Trophoblast cell (in vitro differentiated cells and primary cell): ENCODE data around the gene RNF130.

Experiments
- DNase-seq, 2 donors: peaks; one replicate each; pipeline ENCODE4 v3.0.0-alpha.2; 2016
- H2AFZ ChIP-seq: 2 replicates; pipeline ENCODE4 v1.6.1; 2013; ENCODE audit warnings: low read length, moderate library complexity, mild to moderate bottlenecking; ENCODE audit not compliant: insufficient read depth, poor library complexity
- H2AK5ac ChIP-seq: 2 replicates; pipeline ENCODE4 v1.6.1; 2013; ENCODE audit warnings: mild to moderate bottlenecking, low read length
- H2BK120ac ChIP-seq: 2 replicates; pipeline ENCODE4 v1.6.1; 2013; ENCODE audit warnings: low read length, mild to moderate bottlenecking, moderate library complexity; ENCODE audit not compliant: insufficient read depth, poor library complexity
- H2BK12ac ChIP-seq: 2 replicates; pipeline ENCODE4 v1.6.1; 2013; ENCODE audit warnings: mild to moderate bottlenecking, low read length, moderate library complexity
- H2BK5ac ChIP-seq: 2 replicates; pipeline ENCODE4 v1.6.1; 2013; ENCODE audit warnings: low read length, low read depth, moderate library complexity, mild to moderate bottlenecking; ENCODE audit not compliant: poor library complexity
- H3K14ac ChIP-seq: 2 replicates; pipeline ENCODE4 v1.6.1; 2013; ENCODE audit warnings: mild to moderate bottlenecking, low read length
- H3K18ac ChIP-seq: 2 replicates; pipeline ENCODE4 v1.6.1; 2013; ENCODE audit warnings: mild to moderate bottlenecking, low read length
- H3K23ac ChIP-seq: 2 replicates; pipeline ENCODE4 v1.6.1; 2013; ENCODE audit warnings: low read length
- H3K27ac ChIP-seq: 2 replicates; pipeline ENCODE4 v1.5.1; 2013; ENCODE audit warnings: low read depth, mild to moderate bottlenecking, inconsistent platforms, low read length, moderate library complexity
- H3K27me3 ChIP-seq: 2 replicates; pipeline ENCODE4 v1.6.1; 2013; ENCODE audit warnings: inconsistent platforms, mild to moderate bottlenecking, low read length, moderate library complexity; ENCODE audit not compliant: insufficient read depth
- H3K36me3 ChIP-seq, 2 experiments: 1 replicate in 1 of 2; 2 replicates in 1 of 2; pipeline ENCODE4 v1.6.1; 2013; ENCODE audit warnings: low read length in 2 of 2, mild to moderate bottlenecking in 2 of 2, moderate library complexity in 1 of 2; ENCODE audit not compliant: insufficient read depth in 2 of 2, control insufficient read depth in 1 of 2
- H3K4ac ChIP-seq: 2 replicates; pipeline ENCODE4 v1.6.1; 2013; ENCODE audit warnings: low read depth, mild to moderate bottlenecking, low read length, moderate library complexity
- H3K4me1 ChIP-seq, 2 experiments: 1 replicate in 1 of 2; 2 replicates in 1 of 2; pipeline ENCODE4 v1.6.1; 2013; ENCODE audit warnings: low read length in 2 of 2, mild to moderate bottlenecking in 2 of 2, moderate library complexity in 1 of 2; ENCODE audit not compliant: insufficient read depth in 2 of 2, control insufficient read depth in 1 of 2
- H3K4me2 ChIP-seq: 2 replicates; pipeline ENCODE4 v1.6.1; 2013; ENCODE audit warnings: inconsistent platforms, mild to moderate bottlenecking, low read length, moderate library complexity
- H3K4me3 ChIP-seq: 2 replicates; pipeline ENCODE4 v1.5.1; 2013; ENCODE audit warnings: mild to moderate bottlenecking, low read depth, low read length, inconsistent platforms
- H3K79me1 ChIP-seq: one replicate; pipeline ENCODE4 v1.6.1; 2013; ENCODE audit warnings: low read length
- H3K79me2 ChIP-seq: 2 replicates; pipeline ENCODE4 v1.6.1; 2013; ENCODE audit warnings: low read length, mild to moderate bottlenecking; ENCODE audit not compliant: control insufficient read depth, insufficient read depth, poor library complexity
- H3K9ac ChIP-seq: 2 replicates; pipeline ENCODE4 v1.6.1; 2013; ENCODE audit warnings: mild to moderate bottlenecking, low read length
- H3K9me3 ChIP-seq: 2 replicates; pipeline ENCODE4 v1.6.1; 2013; ENCODE audit warnings: low read depth, mild to moderate bottlenecking, control low read depth, inconsistent platforms, low read length; ENCODE audit not compliant: insufficient read depth
- H4K12ac ChIP-seq: 2 replicates; pipeline ENCODE4 v1.6.1; 2013; ENCODE audit warnings: low read depth, mild to moderate bottlenecking, low read length, moderate library complexity
- H4K8ac ChIP-seq: 2 replicates; pipeline ENCODE4 v1.6.1; 2013; ENCODE audit warnings: low read depth, mild to moderate bottlenecking, low read length, moderate library complexity
- H4K91ac ChIP-seq: one replicate; pipeline ENCODE4 v1.6.1; 2013; ENCODE audit warnings: low read depth, mild to moderate bottlenecking, low read length, moderate library complexity
- WGBS: extraction: QIAGEN DNeasy Blood & Tissue Kit; methylation state at CpG from one replicate; pipeline ENCODE4 v1.1.7; 2013; ENCODE audit warnings: missing lambda C conversion rate; ENCODE audit not compliant: insufficient read length, insufficient coverage; ENCODE audit errors: extremely low coverage; 5-methylcytosine and 5-hydroxymethylcytosine counted together

The RNF130 gene

GRCh38 chr5:180080486-180081280, 9.1 kb upstream of the RNF130 start:
- Histone ChIP-seq H2BK12ac (no peak overlapping the region), H3K4ac (no peak overlapping the region), H2AFZ (no peak overlapping the region), H2BK5ac (no peak overlapping the region), H3K27ac (no peak overlapping the region), H3K4me2 (no peak overlapping the region), H3K27me3 (no peaks in the 10 kb centered on the region), H3K23ac (no peak overlapping the region), H3K9me3 (peaks cover 2% of the 10 kb centered on the region), H4K12ac (no peak overlapping the region), H3K14ac (no peak overlapping the region), H2AK5ac (no peak overlapping the region), H3K36me3 (no peaks in the 10 kb centered on the region), H2BK120ac (no peak overlapping the region), H3K79me2 (no peaks in the 10 kb centered on the region), H3K79me1 (no peaks in the 10 kb centered on the region), H3K18ac (no peak overlapping the region), H3K4me3 (no peak overlapping the region), H3K4me1 (peaks cover 13% of the 10 kb centered on the region in 2 experiments), H4K8ac (no peak overlapping the region), H4K91ac (no peak overlapping the region), H3K9ac (no peak overlapping the region)
- no CpG with 5 or more reads among the region's 24 CpGs for WGBS
- no peak for DNase-seq

GRCh38 chr5:180079702-180080466, 8.3 kb upstream of the RNF130 start:
- no peaks in the 10 kb centered on the region for H3K79me2 ChIP-seq
- H3K4me3 ChIP-seq, result no peak overlapping the region
- H3K23ac ChIP-seq, result no peak overlapping the region
- H3K36me3 ChIP-seq, result no peaks in the 10 kb centered on the region
- peaks cover 2% of the 10 kb centered on the region for H3K9me3 ChIP-seq
- H3K4ac ChIP-seq, result no peak overlapping the region
- no peak for DNase-seq
- H4K8ac ChIP-seq, result no peak overlapping the region
- H4K12ac ChIP-seq, result no peak overlapping the region
- no peak overlapping the region for H2BK12ac ChIP-seq
- peaks cover 8 to 10% of the 10 kb centered on the region in 2 experiments for H3K4me1 ChIP-seq
- no peaks in the 10 kb centered on the region for H3K79me1 ChIP-seq
- H4K91ac ChIP-seq, result no peak overlapping the region
- no peak overlapping the region for H2BK120ac ChIP-seq
- no peak overlapping the region for H3K14ac ChIP-seq
- H3K9ac ChIP-seq, result no peak overlapping the region
- no peak overlapping the region for H2AFZ ChIP-seq
- no peak overlapping the region for H3K27ac ChIP-seq
- H3K4me2 ChIP-seq, result no peak overlapping the region
- no peaks in the 10 kb centered on the region for H3K27me3 ChIP-seq
- no CpG with 5 or more reads among the region's 14 CpGs for WGBS
- H3K18ac ChIP-seq, result no peak overlapping the region
- no peak overlapping the region for H2BK5ac ChIP-seq
- H2AK5ac ChIP-seq, result no peak overlapping the region

- WGBS, result no CpG with 5 or more reads among the region's 9 CpGs
Measured at GRCh38 chr5:180078348-180078747, 6.8 kb upstream of the RNF130 start.

DNA sequence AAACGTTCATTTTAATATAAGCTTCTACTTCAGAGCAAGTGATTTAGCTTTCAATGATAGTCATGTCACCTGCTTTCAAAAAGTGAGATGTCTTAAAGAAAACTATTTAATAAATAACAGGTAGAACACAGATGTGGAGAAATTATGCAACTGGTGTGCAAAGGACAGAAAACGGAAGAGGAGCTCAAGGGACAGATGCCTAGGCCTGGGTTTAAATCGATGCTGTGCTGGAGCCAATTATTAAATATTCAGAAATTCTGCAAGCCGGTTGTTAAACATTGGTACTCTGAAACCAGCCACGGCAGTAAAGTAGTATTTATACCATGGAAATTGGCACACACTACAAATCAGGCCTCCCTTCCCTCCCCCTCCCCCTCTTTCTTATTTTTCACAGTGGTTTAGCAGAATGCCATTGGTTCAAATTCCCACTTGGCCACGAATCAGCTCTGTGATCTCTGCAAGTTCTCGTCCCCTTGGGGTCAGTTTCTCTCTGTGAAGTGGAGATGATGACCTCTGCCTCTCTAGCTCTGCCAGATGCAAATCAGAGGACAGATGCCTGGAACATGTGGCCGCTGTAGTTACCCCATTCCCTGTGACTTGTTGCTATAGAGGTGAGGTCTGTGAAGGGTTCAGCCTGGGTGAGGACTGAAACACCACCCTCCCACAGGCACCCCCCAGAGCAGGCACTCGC, 6.2 kb upstream of the RNF130 start:
- no peaks in the 10 kb centered on the region for H3K36me3 ChIP-seq
- H3K4me1 ChIP-seq, result peaks cover 4% of the 10 kb centered on the region in 2 experiments
- H3K4me2 ChIP-seq, result no peak overlapping the region
- H4K91ac ChIP-seq, result no peak overlapping the region
- no peak overlapping the region for H3K27ac ChIP-seq
- H2BK12ac ChIP-seq, result no peak overlapping the region
- peaks cover 2% of the 10 kb centered on the region for H3K9me3 ChIP-seq
- H4K8ac ChIP-seq, result no peak overlapping the region
- no peak overlapping the region for H2AFZ ChIP-seq
- H2BK120ac ChIP-seq, result no peak overlapping the region
- DNase-seq, result no peak
- H3K4me3 ChIP-seq, result no peak overlapping the region
- H3K79me2 ChIP-seq, result no peaks in the 10 kb centered on the region
- H4K12ac ChIP-seq, result no peak overlapping the region
- H2BK5ac ChIP-seq, result no peak overlapping the region
- H2AK5ac ChIP-seq, result no peak overlapping the region
- no peak overlapping the region for H3K23ac ChIP-seq
- no peak overlapping the region for H3K4ac ChIP-seq
- H3K18ac ChIP-seq, result no peak overlapping the region
- H3K9ac ChIP-seq, result no peak overlapping the region
- no peaks in the 10 kb centered on the region for H3K27me3 ChIP-seq
- H3K79me1 ChIP-seq, result no peaks in the 10 kb centered on the region
- H3K14ac ChIP-seq, result no peak overlapping the region
- no CpG with 5 or more reads among the region's 9 CpGs for WGBS

More at GRCh38 chr5:180078348-180078747, 6.8 kb upstream of the RNF130 start:
- Histone ChIP-seq H4K8ac (no peak overlapping the region), H4K12ac (no peak overlapping the region), H2AK5ac (no peak overlapping the region), H2AFZ (no peak overlapping the region), H3K4me1 (peaks cover 4 to 6% of the 10 kb centered on the region in 2 experiments), H3K14ac (no peak overlapping the region), H2BK120ac (no peak overlapping the region), H3K36me3 (no peaks in the 10 kb centered on the region), H3K23ac (no peak overlapping the region), H3K18ac (no peak overlapping the region), H3K4me2 (no peak overlapping the region), H3K79me2 (no peaks in the 10 kb centered on the region), H3K27ac (no peak overlapping the region), H3K9me3 (peaks cover 2% of the 10 kb centered on the region), H3K79me1 (no peaks in the 10 kb centered on the region), H3K27me3 (no peaks in the 10 kb centered on the region), H4K91ac (no peak overlapping the region), H3K4ac (no peak overlapping the region), H2BK12ac (no peak overlapping the region), H2BK5ac (no peak overlapping the region), H3K4me3 (no peak overlapping the region), H3K9ac (no peak overlapping the region)
- no peak for DNase-seq
